Measurements from ENCODE around the gene RPS26.
"Not testable (repeated sequence)": the region's sequence is repeated elsewhere in the genome, so short reads cannot be mapped to it uniquely, and the experiment has no call there.

GRCh38 chr12:55999999-56000540 is 41.6 kb upstream of the RPS26 start:
- TF ChIP-seq, protein P1, sequence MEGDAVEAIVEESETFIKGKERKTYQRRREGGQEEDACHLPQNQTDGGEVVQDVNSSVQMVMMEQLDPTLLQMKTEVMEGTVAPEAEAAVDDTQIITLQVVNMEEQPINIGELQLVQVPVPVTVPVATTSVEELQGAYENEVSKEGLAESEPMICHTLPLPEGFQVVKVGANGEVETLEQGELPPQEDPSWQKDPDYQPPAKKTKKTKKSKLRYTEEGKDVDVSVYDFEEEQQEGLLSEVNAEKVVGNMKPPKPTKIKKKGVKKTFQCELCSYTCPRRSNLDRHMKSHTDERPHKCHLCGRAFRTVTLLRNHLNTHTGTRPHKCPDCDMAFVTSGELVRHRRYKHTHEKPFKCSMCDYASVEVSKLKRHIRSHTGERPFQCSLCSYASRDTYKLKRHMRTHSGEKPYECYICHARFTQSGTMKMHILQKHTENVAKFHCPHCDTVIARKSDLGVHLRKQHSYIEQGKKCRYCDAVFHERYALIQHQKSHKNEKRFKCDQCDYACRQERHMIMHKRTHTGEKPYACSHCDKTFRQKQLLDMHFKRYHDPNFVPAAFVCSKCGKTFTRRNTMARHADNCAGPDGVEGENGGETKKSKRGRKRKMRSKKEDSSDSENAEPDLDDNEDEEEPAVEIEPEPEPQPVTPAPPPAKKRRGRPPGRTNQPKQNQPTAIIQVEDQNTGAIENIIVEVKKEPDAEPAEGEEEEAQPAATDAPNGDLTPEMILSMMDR (IDR thresholded peaks at IDR 0.05), result not testable (repeated sequence)
- TF ChIP-seq EP300 (IDR thresholded peaks at IDR 0.05; ENCODE audit: low read depth); POLR2AphosphoS5 (IDR thresholded peaks at IDR 0.05): not testable (repeated sequence)
